Neuron (in vitro differentiated cells): ENCODE data around the gene GFRA3.
"Not testable (repeated sequence)": the region's sequence is repeated elsewhere in the genome, so short reads cannot be mapped to it uniquely, and the experiment has no call there.

Experiments
- H2AFZ ChIP-seq: one replicate; pipeline ENCODE4 v1.6.1; 2013; ENCODE audit warnings: low read depth, mild to moderate bottlenecking, inconsistent platforms, low read length, moderate library complexity
- H3K27me3 ChIP-seq: one replicate; pipeline ENCODE4 v1.6.1; 2013; ENCODE audit warnings: low read length; ENCODE audit not compliant: insufficient read depth
- H3K36me3 ChIP-seq: one replicate; pipeline ENCODE4 v1.6.1; 2013; ENCODE audit warnings: low read length; ENCODE audit not compliant: insufficient read depth
- H3K4me1 ChIP-seq: one replicate; pipeline ENCODE4 v1.6.1; 2013; ENCODE audit warnings: low read length; ENCODE audit not compliant: insufficient read depth
- H3K4me3 ChIP-seq: 2 replicates; pipeline ENCODE4 v1.5.1; 2013; ENCODE audit warnings: mild to moderate bottlenecking, low read length, moderate library complexity
- H3K9me3 ChIP-seq: one replicate; pipeline ENCODE4 v1.6.1; 2013; ENCODE audit warnings: low read length

Gene GFRA3

GRCh38 chr5:138275379-138275782 lies 960 bp upstream of the GFRA3 start:
- no peaks in the 10 kb centered on the region for H3K9me3 ChIP-seq
- H2AFZ ChIP-seq: no peak overlapping the region
- H3K4me1 ChIP-seq: peaks cover 5% of the 10 kb centered on the region
- H3K27me3 ChIP-seq: peaks cover 33% of the 10 kb centered on the region
- no peak overlapping the region for H3K4me3 ChIP-seq
- no peaks in the 10 kb centered on the region for H3K36me3 ChIP-seq

GRCh38 chr5:138273834-138274188 lies 610 bp downstream of the GFRA3 start:
- Histone ChIP-seq H3K27me3 (peaks cover 33% of the 10 kb centered on the region), H3K36me3 (no peaks in the 10 kb centered on the region), H2AFZ (peak overlapping the region; percentile 56), H3K4me3 (peak overlapping the region; percentile 37), H3K4me1 (peaks cover 5% of the 10 kb centered on the region), H3K9me3 (no peaks in the 10 kb centered on the region)

GRCh38 chr5:138272681-138273080 lies 1.7 kb downstream of the GFRA3 start:
- no peak overlapping the region for H3K4me3 ChIP-seq
- H3K27me3 ChIP-seq: peaks cover 33% of the 10 kb centered on the region
- H3K9me3 ChIP-seq: no peaks in the 10 kb centered on the region
- no peak overlapping the region for H2AFZ ChIP-seq
- H3K36me3 ChIP-seq: no peaks in the 10 kb centered on the region
- H3K4me1 ChIP-seq: peaks cover 5% of the 10 kb centered on the region

GRCh38 chr5:138271281-138271680 lies 3.1 kb downstream of the GFRA3 start:
- H2AFZ ChIP-seq: no peak overlapping the region

GRCh38 chr5:138264183-138264582 lies 10.2 kb downstream of the GFRA3 start:
- Histone ChIP-seq H3K9me3 (no peaks in the 10 kb centered on the region), H3K4me3 (no peak overlapping the region), H3K27me3 (peaks cover 2% of the 10 kb centered on the region), H3K4me1 (no peaks in the 10 kb centered on the region), H3K36me3 (no peaks in the 10 kb centered on the region), H2AFZ (no peak overlapping the region)

More at GRCh38 chr5:138271281-138271680, 3.1 kb downstream of the GFRA3 start:
- H3K27me3 ChIP-seq: peaks cover 33% of the 10 kb centered on the region
- no peak overlapping the region for H3K4me3 ChIP-seq
- peaks cover 5% of the 10 kb centered on the region for H3K4me1 ChIP-seq
- no peaks in the 10 kb centered on the region for H3K36me3 ChIP-seq
- H3K9me3 ChIP-seq: no peaks in the 10 kb centered on the region

GRCh38 chr5:138263581-138263980 lies 10.8 kb downstream of the GFRA3 start:
- Histone ChIP-seq H3K27me3 (peaks cover 2% of the 10 kb centered on the region), H3K4me3 (no peak overlapping the region), H3K9me3 (no peaks in the 10 kb centered on the region), H2AFZ (no peak overlapping the region), H3K4me1 (no peaks in the 10 kb centered on the region), H3K36me3 (no peaks in the 10 kb centered on the region)

GRCh38 chr5:138258704-138259292 lies 15.6 kb downstream of the GFRA3 start:
- Histone ChIP-seq H2AFZ (no peak overlapping the region), H3K4me3 (no peak overlapping the region), H3K4me1 (no peaks in the 10 kb centered on the region), H3K36me3 (no peaks in the 10 kb centered on the region), H3K27me3 (no peaks in the 10 kb centered on the region), H3K9me3 (no peaks in the 10 kb centered on the region)

GRCh38 chr5:138257583-138257982 lies 16.8 kb downstream of the GFRA3 start:
- no peaks in the 10 kb centered on the region for H3K4me1 ChIP-seq
- no peak overlapping the region for H2AFZ ChIP-seq
- H3K9me3 ChIP-seq: no peaks in the 10 kb centered on the region
- no peaks in the 10 kb centered on the region for H3K36me3 ChIP-seq
- H3K27me3 ChIP-seq: peaks cover 4% of the 10 kb centered on the region
- H3K4me3 ChIP-seq: no peak overlapping the region

GRCh38 chr5:138252944-138253343 lies 21.5 kb downstream of the GFRA3 start:
- Histone ChIP-seq H3K27me3 (peaks cover 4% of the 10 kb centered on the region), H3K4me3 (no peak overlapping the region), H3K9me3 (no peaks in the 10 kb centered on the region), H2AFZ (no peak overlapping the region), H3K36me3 (no peaks in the 10 kb centered on the region), H3K4me1 (no peaks in the 10 kb centered on the region)

- not testable (repeated sequence) for H3K36me3 ChIP-seq, H3K9me3 ChIP-seq, H3K4me3 ChIP-seq, H3K27me3 ChIP-seq, H2AFZ ChIP-seq, H3K4me1 ChIP-seq
Measured at GRCh38 chr5:138247800-138248199, 26.6 kb downstream of the GFRA3 start.

GRCh38 chr5:138246822-138247221 lies 27.6 kb downstream of the GFRA3 start:
- Histone ChIP-seq H3K27me3 (peaks cover 4% of the 10 kb centered on the region), H3K36me3 (no peaks in the 10 kb centered on the region), H3K4me3 (no peak overlapping the region), H3K4me1 (peaks cover 4% of the 10 kb centered on the region), H2AFZ (no peak overlapping the region), H3K9me3 (no peaks in the 10 kb centered on the region)

- peaks cover 4% of the 10 kb centered on the region for H3K4me1 ChIP-seq
- H3K27me3 ChIP-seq: peaks cover 4% of the 10 kb centered on the region
- H2AFZ ChIP-seq: no peak overlapping the region
- no peaks in the 10 kb centered on the region for H3K9me3 ChIP-seq
- no peak overlapping the region for H3K4me3 ChIP-seq
- no peaks in the 10 kb centered on the region for H3K36me3 ChIP-seq
Measured at GRCh38 chr5:138246334-138246733, 28.1 kb downstream of the GFRA3 start.

- no peaks in the 10 kb centered on the region for H3K36me3 ChIP-seq
- H3K4me1 ChIP-seq: peaks cover 4% of the 10 kb centered on the region
- peaks cover 4% of the 10 kb centered on the region for H3K27me3 ChIP-seq
- no peak overlapping the region for H3K4me3 ChIP-seq
- H2AFZ ChIP-seq: no peak overlapping the region
- H3K9me3 ChIP-seq: no peaks in the 10 kb centered on the region
Measured at GRCh38 chr5:138245717-138246116, 28.7 kb downstream of the GFRA3 start.

- H3K27me3 ChIP-seq: peaks cover 4% of the 10 kb centered on the region
Measured at GRCh38 chr5:138243794-138244193, 30.6 kb downstream of the GFRA3 start.

More at GRCh38 chr5:138243794-138244193, 30.6 kb downstream of the GFRA3 start:
- Histone ChIP-seq H3K36me3 (no peaks in the 10 kb centered on the region), H3K4me1 (peaks cover 4% of the 10 kb centered on the region), H3K9me3 (no peaks in the 10 kb centered on the region), H2AFZ (peak overlapping the region; percentile 31), H3K4me3 (no peak overlapping the region)
